ENCODE results near the gene CHD3.

GRCh38 chr17:7839190-7839875, 49.3 kb upstream of the CHD3 start:
- TF ChIP-seq CTCF (IDR thresholded peaks at IDR 0.05; ENCODE audit: poor library complexity), result no peak
- TF ChIP-seq EZH2 (IDR thresholded peaks at IDR 0.05; ENCODE audit: borderline replicate concordance), result no peak

All from hepatocyte (in vitro differentiated cells).